HepG2 (cell line): ENCODE measurements around the gene FANCM. TPM values are rescaled to one million over a fixed set of nuclear protein-coding genes. Genes with fewer than 3 reads are reported as not detected.

Experiments
- ARID3A ChIP-seq: IDR thresholded peaks from 2 replicates; pipeline ENCODE4 v1.6.1; 2012; ENCODE audit warnings: low read depth, low read length, improper control_type of control experiment
- BHLHE40 ChIP-seq: IDR thresholded peaks from 2 replicates; pipeline ENCODE4 v1.6.1; 2011; ENCODE audit warnings: low read length, improper control_type of control experiment
- CAMTA2 ChIP-seq: sonication (generic); formaldehyde crosslinking; IDR thresholded peaks from 2 replicates; pipeline ENCODE4 v1.4.0; 2020; ENCODE audit warnings: mild to moderate bottlenecking, missing genetic modification reagents, borderline replicate concordance
- CBFB ChIP-seq: sonication (generic); formaldehyde crosslinking; IDR thresholded peaks from 2 replicates; pipeline ENCODE4 v1.4.0; 2020; ENCODE audit warnings: missing genetic modification reagents
- HCFC1 ChIP-seq: fragments of 150-350 bp; IDR thresholded peaks from 2 replicates; pipeline ENCODE4 v1.6.1; 2014; ENCODE audit warnings: low read depth, low read length
- HNRNPUL1 ChIP-seq: fragments of 200-400 bp; formaldehyde crosslinking; IDR thresholded peaks from 2 replicates; pipeline ENCODE4 v1.6.1; 2017; ENCODE audit warnings: low read depth, mild to moderate bottlenecking, low read length, moderate library complexity
- ISL2 ChIP-seq: sonication (generic); formaldehyde crosslinking; IDR thresholded peaks from 2 replicates; pipeline ENCODE4 v1.5.0; 2020; ENCODE audit warnings: missing genetic modification reagents
- KLF12 ChIP-seq: sonication (generic); formaldehyde crosslinking; IDR thresholded peaks from 2 replicates; pipeline ENCODE4 v1.4.0; 2020; ENCODE audit warnings: missing genetic modification reagents, borderline replicate concordance
- SAFB2 ChIP-seq: sonication (generic); formaldehyde crosslinking; IDR thresholded peaks from 2 replicates; pipeline ENCODE4 v1.5.1; 2020; ENCODE audit warnings: missing genetic modification reagents, low read depth, mild to moderate bottlenecking, borderline replicate concordance
- SOX5 ChIP-seq: IDR thresholded peaks from 2 replicates; pipeline ENCODE4 v1.6.1; 2016; ENCODE audit warnings: borderline replicate concordance
- SP5 ChIP-seq: IDR thresholded peaks from 2 replicates; pipeline ENCODE4 v1.6.1; 2016; ENCODE audit warnings: low read depth, borderline replicate concordance
- THYN1 ChIP-seq: sonication (generic); formaldehyde crosslinking; IDR thresholded peaks from 2 replicates; pipeline ENCODE4 v1.8.1; 2023; ENCODE audit warnings: low read depth, mild to moderate bottlenecking, moderate library complexity, missing genetic modification reagents, borderline replicate concordance
- ZBTB1 ChIP-seq: sonication (generic); formaldehyde crosslinking; IDR thresholded peaks from 2 replicates; pipeline ENCODE4 v1.4.0; 2020; ENCODE audit warnings: missing genetic modification reagents, borderline replicate concordance
- ZBTB20 ChIP-seq: sonication (generic); formaldehyde crosslinking; IDR thresholded peaks from 2 replicates; pipeline ENCODE4 v1.8.1; 2023; ENCODE audit warnings: missing genetic modification reagents, low read depth, mild to moderate bottlenecking, borderline replicate concordance
- ZMAT3 ChIP-seq: sonication (generic); formaldehyde crosslinking; conservative IDR thresholded peaks from 2 replicates; pipeline ENCODE4 v1.7.0; 2021; ENCODE audit warnings: missing genetic modification reagents
- ZNF224 ChIP-seq: sonication (generic); formaldehyde crosslinking; IDR thresholded peaks from 2 replicates; pipeline ENCODE4 v1.5.0; 2020; ENCODE audit warnings: mild to moderate bottlenecking, missing genetic modification reagents
- ZNF335 ChIP-seq: sonication (generic); formaldehyde crosslinking; IDR thresholded peaks from 2 replicates; pipeline ENCODE4 v1.4.0; 2020; ENCODE audit warnings: missing genetic modification reagents
- ZNF501 ChIP-seq: sonication (generic); formaldehyde crosslinking; IDR thresholded peaks from 2 replicates; pipeline ENCODE4 v1.5.1; 2020; ENCODE audit warnings: mild to moderate bottlenecking, moderate library complexity, missing genetic modification reagents
- ZNF547 ChIP-seq: sonication (generic); formaldehyde crosslinking; IDR thresholded peaks from 2 replicates; pipeline ENCODE4 v1.5.1; 2020; ENCODE audit warnings: mild to moderate bottlenecking, missing genetic modification reagents
- ZNF614 ChIP-seq: IDR thresholded peaks from 2 replicates; pipeline ENCODE4 v1.6.1; 2018; ENCODE audit warnings: missing biosample characterization, missing genetic modification reagents, inconsistent platforms, borderline replicate concordance
- ZNF619 ChIP-seq: sonication (generic); formaldehyde crosslinking; IDR thresholded peaks from 2 replicates; pipeline ENCODE4 v1.4.0; 2020; ENCODE audit warnings: mild to moderate bottlenecking, missing genetic modification reagents
- ZNF639 ChIP-seq: conservative IDR thresholded peaks from 2 replicates; pipeline ENCODE4 v1.6.1; 2018; ENCODE audit warnings: missing genetic modification reagents
- ZNF660 ChIP-seq: sonication (generic); formaldehyde crosslinking; IDR thresholded peaks from 2 replicates; pipeline ENCODE4 v1.5.1; 2020; ENCODE audit warnings: mild to moderate bottlenecking, low read depth, missing genetic modification reagents, borderline replicate concordance
- ZNF674 ChIP-seq: sonication (generic); formaldehyde crosslinking; IDR thresholded peaks from 2 replicates; pipeline ENCODE4 v1.5.0; 2020; ENCODE audit warnings: low read depth, mild to moderate bottlenecking, missing genetic modification reagents
- ZNF740 ChIP-seq: sonication (generic); formaldehyde crosslinking; IDR thresholded peaks from 2 replicates; pipeline ENCODE4 v1.4.0; 2020; ENCODE audit warnings: missing genetic modification reagents
- ZNF766 ChIP-seq: sonication (generic); formaldehyde crosslinking; IDR thresholded peaks from 2 replicates; pipeline ENCODE4 v1.5.0; 2020; ENCODE audit warnings: missing genetic modification reagents, borderline replicate concordance
- ZNF775 ChIP-seq: sonication (generic); formaldehyde crosslinking; IDR thresholded peaks from 2 replicates; pipeline ENCODE4 v1.4.0; 2020; ENCODE audit warnings: missing genetic modification reagents, mild to moderate bottlenecking, moderate library complexity, borderline replicate concordance
- ZNF878 ChIP-seq: sonication (generic); formaldehyde crosslinking; IDR thresholded peaks from 2 replicates; pipeline ENCODE4 v1.8.1; 2023; ENCODE audit warnings: mild to moderate bottlenecking, missing genetic modification reagents, moderate library complexity
- polyA plus RNA-seq, 8 experiments: library from polyadenylated mRNA; depleted of rRNA in 3 of 8; stranded (reverse) in 7 of 8; unstranded in 1 of 8; fragments of >200 nt; fragmentation: Illumina TruSeq in 4 of 8; extraction: Trizol in 4 of 8; gene quantifications; 2 replicates each; pipeline versions ENCODE4 v1.2.1 to v1.2.3, GENCODE V29; 2011 to 2016; ENCODE audit warnings: low read depth in 4 of 8, missing spikeins in 1 of 8, mixed read lengths in 1 of 8; ENCODE audit not compliant: insufficient read depth in 1 of 8
- total RNA-seq, 5 experiments: library from RNA; depleted of rRNA; stranded (reverse); fragments of >200 nt; fragmentation: Illumina TruSeq; extraction: Trizol; gene quantifications; 2 replicates each; pipeline ENCODE4 v1.2.3, GENCODE V29; 2016; ENCODE audit warnings: low read depth in 1 of 5

FANCM gene
- total and polyA plus RNA-seq, 2 of the 13 experiments (the other 11 are each of a cell fraction or from before 2014, with no cell fraction given): 2.6 to 10.4 TPM

GRCh38 chr14:45134051-45134958, 1.4 kb upstream of the FANCM start, which contains the start of gene FKBP3 (continued):
- TF ChIP-seq CAMTA2 (CRISPR knock-in tag) (no peak), SOX5 (CRISPR knock-in tag) (no peak), ZBTB1 (CRISPR knock-in tag) (no peak), ZNF614 (CRISPR knock-in tag) (no peak; the same call in 1 of the 2 replicates), ZNF766 (CRISPR knock-in tag) (no peak), CBFB (peak; percentile 35; the same call in 1 of the 2 replicates), ZNF674 (CRISPR knock-in tag) (no peak), ZNF740 (CRISPR knock-in tag) (no peak), SP5 (CRISPR knock-in tag) (no peak), ZNF335 (CRISPR knock-in tag) (no peak), ZNF547 (CRISPR knock-in tag) (peak; percentile 61; the same call in 1 of the 2 replicates), ZNF224 (CRISPR knock-in tag) (peak; percentile 85; the same call in 1 of the 2 replicates), ISL2 (no peak; the same call in 1 of the 2 replicates), ZNF775 (CRISPR knock-in tag) (no peak), ZNF501 (CRISPR knock-in tag) (peak; percentile 92), BHLHE40 (peak; percentile 93), ZNF878 (CRISPR knock-in tag) (peak; percentile 27; the same call in 1 of the 2 replicates), ZNF619 (CRISPR knock-in tag) (no peak; the same call in 1 of the 2 replicates), ZMAT3 (peak; percentile 82), KLF12 (CRISPR knock-in tag) (no peak), ZNF639 (CRISPR knock-in tag) (no peak), HNRNPUL1 (no peak), ZNF660 (no peak; the same call in 1 of the 2 replicates), SAFB2 (CRISPR knock-in tag) (peak; percentile 64; the same call in 1 of the 2 replicates), ARID3A (peak; percentile 69; the same call in 1 of the 2 replicates), THYN1 (no peak), HCFC1 (no peak), ZBTB20 (peak; percentile 35; the same call in 1 of the 2 replicates)
